Measurements from ENCODE around the gene HNF1B. TPM values are rescaled to one million over a fixed set of nuclear protein-coding genes. Genes with fewer than 3 reads are reported as not detected.
A peak's percentile ranks its signal among the peaks of the same experiment; 100 is the strongest.
"Not testable (repeated sequence)": the region's sequence is repeated elsewhere in the genome, so short reads cannot be mapped to it uniquely, and the experiment has no call there.

The HNF1B gene
- total and polyA plus RNA-seq, 7 experiments from 2014 or later = 1.4 TPM; not detected in 6

- POLR2A ChIA-PET = no interaction called here
- Mint-ChIP-seq H3K9me3 (peaks cover 0 to 10% (median 1%) of the 10 kb centered on the region in 11 donors), H3K36me3 (peaks cover 0 to 9% (median 0%) of the 10 kb centered on the region in 5 donors), H3K27ac (no peak overlapping the region), H3K4me1 (peaks cover 0 to 6% (median 5%) of the 10 kb centered on the region in 7 donors), H3K4me3 (no peak overlapping the region), H3K27me3 (peaks cover 0 to 6% (median 0%) of the 10 kb centered on the region in 5 donors)
- Histone ChIP-seq H3K4me1 (ENCODE audit: control insufficient read depth in 2 of 2, insufficient read depth in 2 of 2, low read length in 2 of 2) (no peaks in the 10 kb centered on the region), H3K27ac (ENCODE audit: low read depth, low read length) (no peak overlapping the region), H3K27me3 (ENCODE audit: control insufficient read depth in 2 of 2, insufficient read depth in 2 of 2, low read length in 2 of 2) (no peaks in the 10 kb centered on the region), H3K9me3 (ENCODE audit: control insufficient read depth in 2 of 3, low read length in 3 of 3) (no peaks in the 10 kb centered on the region), H3K4me3 (ENCODE audit: low read length) (no peak overlapping the region), H3K36me3 (ENCODE audit: control insufficient read depth in 2 of 3, insufficient read depth in 3 of 3, low read length in 3 of 3) (no peaks in the 10 kb centered on the region)
- DNase-seq = no peak
- CTCF ChIA-PET = no interaction called here
- no peak for ATAC-seq
- intact Hi-C loops (cut with micrococcal nuclease) = no loop called here
Measured at GRCh38 chr17:37691807-37692206, 53.1 kb downstream of the HNF1B start.

- peaks cover 0 to under 1% (median 0%) of the 10 kb centered on the region in 11 donors for H3K9me3 Mint-ChIP-seq
- Histone ChIP-seq H3K27ac (ENCODE audit: low read depth, low read length) (no peak overlapping the region), H3K9me3 (ENCODE audit: control insufficient read depth in 2 of 3, low read length in 3 of 3) (no peaks in the 10 kb centered on the region), H3K36me3 (ENCODE audit: control insufficient read depth in 2 of 3, insufficient read depth in 3 of 3, low read length in 3 of 3) (no peaks in the 10 kb centered on the region), H3K27me3 (ENCODE audit: control insufficient read depth in 2 of 2, insufficient read depth in 2 of 2, low read length in 2 of 2) (no peaks in the 10 kb centered on the region), H3K4me1 (ENCODE audit: control insufficient read depth in 2 of 2, insufficient read depth in 2 of 2, low read length in 2 of 2) (no peaks in the 10 kb centered on the region), H3K4me3 (ENCODE audit: low read length) (no peak overlapping the region)
- ChIA-PET CTCF (interaction anchor here (0.6 kb wide), 1 partner anchor 14 kb away, joined by 3 read pairs; no protein-coding TSS in a partner anchor), POLR2A (no interaction called here)
- ATAC-seq (no peak), DNase-seq (no peak)
- H3K27ac Mint-ChIP-seq = no peak overlapping the region
- intact Hi-C loops (cut with micrococcal nuclease) = no loop called here
- no peak overlapping the region for H3K4me3 Mint-ChIP-seq
- H3K36me3 Mint-ChIP-seq = peaks cover 0 to under 1% (median 0%) of the 10 kb centered on the region in 5 donors
- peaks cover 0 to 2% (median 0%) of the 10 kb centered on the region in 7 donors for H3K4me1 Mint-ChIP-seq
- peaks cover 0 to 4% (median 0%) of the 10 kb centered on the region in 5 donors for H3K27me3 Mint-ChIP-seq
Measured at GRCh38 chr17:37689317-37689716, 55.5 kb downstream of the HNF1B start.

DNA sequence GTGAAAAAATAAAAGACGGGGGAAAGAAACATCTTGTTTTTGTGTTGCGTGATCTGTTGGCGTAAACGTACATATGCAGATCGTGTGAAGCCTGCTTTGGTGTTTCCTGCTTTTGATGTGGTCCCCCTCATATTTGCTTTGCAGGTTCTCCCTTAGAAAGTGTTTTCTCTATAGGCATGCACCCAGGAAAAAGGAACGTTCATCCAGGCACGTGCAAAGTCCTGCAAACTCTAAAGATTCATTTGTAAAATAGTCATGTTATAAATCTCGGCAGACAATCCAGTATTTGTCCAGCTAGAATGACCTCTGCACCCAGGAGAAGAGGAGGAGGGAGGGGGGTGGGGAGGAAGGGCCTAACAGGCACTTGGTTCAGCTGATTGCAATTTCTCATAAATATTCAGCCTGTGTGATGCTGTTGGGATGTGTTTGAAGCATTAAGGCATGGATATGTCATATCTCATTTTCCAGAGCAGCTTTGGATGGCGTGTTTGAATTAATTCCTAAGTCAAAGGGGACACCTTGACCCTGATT is 61.3 kb downstream of the HNF1B start:
- peak in 4 of 9 donors; percentile 7 to 20 (median 18) for DNase-seq
- no peaks in the 10 kb centered on the region for H3K27me3 ChIP-seq (ENCODE audit: control insufficient read depth in 2 of 2, insufficient read depth in 2 of 2, low read length in 2 of 2)
- POLR2A ChIA-PET = no interaction called here
- Mint-ChIP-seq H3K4me1 (peaks cover 0 to 18% (median 13%) of the 10 kb centered on the region in 7 donors), H3K36me3 (peaks cover 0 to 2% (median under 1%) of the 10 kb centered on the region in 5 donors), H3K9me3 (peaks cover 0 to 8% (median 2%) of the 10 kb centered on the region in 11 donors), H3K27ac (peak overlapping the region in 1 of 9 donors; percentile 51), H3K27me3 (peaks cover 2 to 7% (median 3%) of the 10 kb centered on the region in 5 donors), H3K4me3 (peak overlapping the region in 1 of 10 donors; percentile 4)
- H3K27ac ChIP-seq (ENCODE audit: low read depth, low read length) = no peak overlapping the region
- no peak for ATAC-seq
- H3K36me3 ChIP-seq (ENCODE audit: control insufficient read depth in 2 of 3, insufficient read depth in 3 of 3, low read length in 3 of 3) = no peaks in the 10 kb centered on the region
- no peaks in the 10 kb centered on the region for H3K9me3 ChIP-seq (ENCODE audit: control insufficient read depth in 2 of 3, low read length in 3 of 3)
- CTCF ChIA-PET = interaction anchor here (0.6 kb wide), 1 partner anchor 928 kb away, joined by 3 read pairs; no protein-coding TSS in a partner anchor
- intact Hi-C loops (cut with micrococcal nuclease) = no loop called here
- H3K4me3 ChIP-seq (ENCODE audit: low read length) = no peak overlapping the region
- H3K4me1 ChIP-seq (ENCODE audit: control insufficient read depth in 2 of 2, insufficient read depth in 2 of 2, low read length in 2 of 2) = no peaks in the 10 kb centered on the region

- POLR2A ChIA-PET = no interaction called here
- Mint-ChIP-seq H3K27ac (no peak overlapping the region), H3K36me3 (peaks cover 0 to 6% (median 4%) of the 10 kb centered on the region in 5 donors), H3K27me3 (peaks cover 9 to 17% (median 14%) of the 10 kb centered on the region in 5 donors), H3K4me1 (peaks cover 0 to 18% (median 13%) of the 10 kb centered on the region in 7 donors), H3K9me3 (peaks cover 0 to 8% (median 3%) of the 10 kb centered on the region in 11 donors), H3K4me3 (no peak overlapping the region)
- Histone ChIP-seq H3K9me3 (ENCODE audit: control insufficient read depth in 2 of 3, low read length in 3 of 3) (no peaks in the 10 kb centered on the region), H3K4me3 (ENCODE audit: low read length) (no peak overlapping the region), H3K27ac (ENCODE audit: low read depth, low read length) (no peak overlapping the region), H3K36me3 (ENCODE audit: control insufficient read depth in 2 of 3, insufficient read depth in 3 of 3, low read length in 3 of 3) (no peaks in the 10 kb centered on the region), H3K4me1 (ENCODE audit: control insufficient read depth in 2 of 2, insufficient read depth in 2 of 2, low read length in 2 of 2) (no peaks in the 10 kb centered on the region), H3K27me3 (ENCODE audit: control insufficient read depth in 2 of 2, insufficient read depth in 2 of 2, low read length in 2 of 2) (no peaks in the 10 kb centered on the region)
- no peak for DNase-seq
- intact Hi-C loops (cut with micrococcal nuclease) = no loop called here
- CTCF ChIA-PET = no interaction called here
- no peak for ATAC-seq
Measured at GRCh38 chr17:37682007-37682406, 62.9 kb downstream of the HNF1B start.

DNA sequence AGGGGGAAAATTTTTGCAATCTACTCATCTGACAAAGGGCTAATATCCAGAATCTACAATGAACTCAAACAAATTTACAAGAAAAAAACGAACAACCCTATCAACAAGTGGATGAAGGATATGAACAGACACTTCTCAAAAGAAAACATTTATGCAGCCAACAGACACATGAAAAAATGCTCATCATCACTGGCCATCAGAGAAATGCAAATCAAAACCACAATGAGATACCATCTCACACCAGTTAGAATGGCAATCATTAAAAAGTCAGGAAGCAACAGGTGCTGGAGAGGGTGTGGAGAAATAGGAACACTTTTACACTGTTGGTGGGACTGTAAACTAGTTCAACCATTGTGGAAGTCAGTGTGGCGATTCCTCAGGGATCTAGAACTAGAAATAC is 64.9 kb downstream of the HNF1B start:
- CTCF ChIA-PET; H3K4me3 Mint-ChIP-seq; H3K4me3 ChIP-seq (ENCODE audit: low read length); DNase-seq; ATAC-seq; H3K27me3 ChIP-seq (ENCODE audit: control insufficient read depth in 2 of 2, insufficient read depth in 2 of 2, low read length in 2 of 2); H3K36me3 ChIP-seq (ENCODE audit: control insufficient read depth in 2 of 3, insufficient read depth in 3 of 3, low read length in 3 of 3); H3K36me3 Mint-ChIP-seq; H3K9me3 ChIP-seq (ENCODE audit: control insufficient read depth in 2 of 3, low read length in 3 of 3); intact Hi-C loops (cut with micrococcal nuclease); H3K27ac Mint-ChIP-seq; H3K27ac ChIP-seq (ENCODE audit: low read depth, low read length); H3K9me3 Mint-ChIP-seq; H3K4me1 ChIP-seq (ENCODE audit: control insufficient read depth in 2 of 2, insufficient read depth in 2 of 2, low read length in 2 of 2); POLR2A ChIA-PET: not testable (repeated sequence)
- peaks cover 0 to 18% (median 13%) of the 10 kb centered on the region in 7 donors for H3K4me1 Mint-ChIP-seq
- peaks cover 16 to 30% (median 24%) of the 10 kb centered on the region in 5 donors for H3K27me3 Mint-ChIP-seq

- H3K27me3 ChIP-seq (ENCODE audit: control insufficient read depth in 2 of 2, insufficient read depth in 2 of 2, low read length in 2 of 2) = no peaks in the 10 kb centered on the region
- ATAC-seq = no peak
- H3K4me1 Mint-ChIP-seq = peaks cover 0 to 6% (median 2%) of the 10 kb centered on the region in 7 donors
- CTCF ChIA-PET = no interaction called here
- no peak overlapping the region for H3K4me3 ChIP-seq (ENCODE audit: low read length)
- POLR2A ChIA-PET = no interaction called here
- intact Hi-C loops (cut with micrococcal nuclease) = no loop called here
- peaks cover 0 to 6% (median 4%) of the 10 kb centered on the region in 5 donors for H3K36me3 Mint-ChIP-seq
- H3K27ac ChIP-seq (ENCODE audit: low read depth, low read length) = no peak overlapping the region
- H3K4me1 ChIP-seq (ENCODE audit: control insufficient read depth in 2 of 2, insufficient read depth in 2 of 2, low read length in 2 of 2) = no peaks in the 10 kb centered on the region
- H3K9me3 ChIP-seq (ENCODE audit: control insufficient read depth in 2 of 3, low read length in 3 of 3) = no peaks in the 10 kb centered on the region
- no peak overlapping the region for H3K27ac Mint-ChIP-seq
- H3K4me3 Mint-ChIP-seq = no peak overlapping the region
- H3K9me3 Mint-ChIP-seq = peaks cover 0 to 8% (median 3%) of the 10 kb centered on the region in 11 donors
- no peak for DNase-seq
- H3K36me3 ChIP-seq (ENCODE audit: control insufficient read depth in 2 of 3, insufficient read depth in 3 of 3, low read length in 3 of 3) = no peaks in the 10 kb centered on the region
- peaks cover 16 to 30% (median 24%) of the 10 kb centered on the region in 5 donors for H3K27me3 Mint-ChIP-seq
Measured at GRCh38 chr17:37678036-37678435, 66.8 kb downstream of the HNF1B start.

DNA sequence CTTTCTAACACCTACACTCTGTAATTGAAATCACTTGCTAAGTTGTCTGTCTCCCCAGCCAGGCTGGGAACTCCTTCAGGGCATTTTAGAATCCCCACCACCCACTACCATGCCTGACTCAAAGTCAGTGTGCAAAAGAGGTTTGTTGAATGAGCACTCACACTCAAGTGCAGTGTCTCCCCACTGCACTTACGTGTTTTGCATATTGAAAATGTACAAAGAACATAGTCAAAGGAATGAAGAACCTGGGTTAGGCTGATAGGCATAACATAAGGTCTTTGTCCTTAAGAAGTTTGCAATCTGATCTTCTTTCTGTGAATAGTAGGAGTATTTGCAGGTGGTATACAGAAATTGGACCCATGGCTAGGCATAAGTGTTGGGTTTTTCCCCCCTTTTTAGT is 67.8 kb downstream of the HNF1B start:
- H3K4me3 Mint-ChIP-seq = no peak overlapping the region
- peaks cover 0 to 6% (median 3%) of the 10 kb centered on the region in 11 donors for H3K9me3 Mint-ChIP-seq
- DNase-seq (no peak), ATAC-seq (no peak)
- peaks cover 16 to 30% (median 24%) of the 10 kb centered on the region in 5 donors for H3K27me3 Mint-ChIP-seq
- ChIA-PET POLR2A (no interaction called here), CTCF (no interaction called here)
- H3K4me1 Mint-ChIP-seq = peaks cover 0 to 4% (median 0%) of the 10 kb centered on the region in 7 donors
- peaks cover 0 to 6% (median 4%) of the 10 kb centered on the region in 5 donors for H3K36me3 Mint-ChIP-seq
- no peaks in the 10 kb centered on the region for H3K36me3 ChIP-seq (ENCODE audit: control insufficient read depth in 2 of 3, insufficient read depth in 3 of 3, low read length in 3 of 3)
- H3K4me1 ChIP-seq (ENCODE audit: control insufficient read depth in 2 of 2, insufficient read depth in 2 of 2, low read length in 2 of 2) = no peaks in the 10 kb centered on the region
- intact Hi-C loops (cut with micrococcal nuclease) = no loop called here
- H3K27me3 ChIP-seq (ENCODE audit: control insufficient read depth in 2 of 2, insufficient read depth in 2 of 2, low read length in 2 of 2) = no peaks in the 10 kb centered on the region
- H3K27ac ChIP-seq (ENCODE audit: low read depth, low read length) = no peak overlapping the region
- no peaks in the 10 kb centered on the region for H3K9me3 ChIP-seq (ENCODE audit: control insufficient read depth in 2 of 3, low read length in 3 of 3)
- no peak overlapping the region for H3K4me3 ChIP-seq (ENCODE audit: low read length)
- H3K27ac Mint-ChIP-seq = peak overlapping the region in 1 of 9 donors; percentile 5

Data from naive thymus-derived CD4-positive, alpha-beta T cell (primary cell).